NCI-H524 (cell line): ENCODE data around the gene ZCCHC24.

ENCODE experiments used
- DNase-seq, 2 experiments: peaks; one replicate each; lab custom pipeline; 2025; lab: John Stamatoyannopoulos, UW

ZCCHC24 gene

GRCh38 chr10:79399223-79399831 lies 46.1 kb downstream of the ZCCHC24 start:
- DNase-seq: no peak

DNA sequence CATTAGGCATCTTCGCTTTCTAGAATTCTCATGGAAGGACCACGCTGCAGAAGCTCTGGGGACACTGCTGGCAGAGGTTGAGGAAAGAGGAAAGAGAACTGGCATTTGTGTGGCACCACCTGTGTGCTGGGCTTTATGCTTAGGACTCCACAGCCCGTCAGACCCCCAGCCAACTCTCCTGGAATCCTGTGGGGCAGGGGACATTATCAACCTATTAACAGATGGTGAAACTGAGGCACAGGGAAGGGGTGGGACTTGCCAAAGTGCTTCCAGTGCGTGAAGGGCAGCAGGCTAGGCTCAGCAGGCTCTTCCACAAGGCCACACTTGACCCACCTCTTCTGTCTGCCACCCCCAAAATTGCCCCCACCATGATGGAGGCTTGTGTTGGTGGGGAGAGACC lies 46.8 kb downstream of the ZCCHC24 start:
- no peak for DNase-seq

- DNase-seq: no peak
Measured at GRCh38 chr10:79397575-79398303, 47.7 kb downstream of the ZCCHC24 start.

DNA sequence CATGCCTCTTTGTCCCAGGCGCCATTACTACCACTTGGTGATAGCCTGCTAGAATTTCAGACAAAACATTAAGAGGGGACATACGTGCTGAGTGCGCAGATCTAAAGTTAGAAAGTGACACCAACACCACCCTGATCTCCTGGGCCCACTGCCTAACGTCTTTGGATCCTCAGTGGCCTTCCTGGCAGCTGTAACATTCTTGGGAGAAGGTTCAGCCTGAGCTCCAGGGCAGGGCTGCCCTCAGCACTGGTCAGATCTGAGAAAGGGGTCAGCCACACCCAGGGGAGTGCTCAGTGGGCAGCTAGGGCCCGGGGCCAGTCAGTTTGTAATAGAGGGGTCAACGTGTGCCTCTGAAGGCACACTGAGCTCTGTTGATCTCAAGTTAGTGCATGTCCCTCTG lies 48.4 kb downstream of the ZCCHC24 start:
- DNase-seq: no peak

- DNase-seq: no peak
Measured at GRCh38 chr10:79396520-79396919, 48.9 kb downstream of the ZCCHC24 start.

- DNase-seq: no peak
Measured at GRCh38 chr10:79394664-79395063, 50.8 kb downstream of the ZCCHC24 start.

DNA sequence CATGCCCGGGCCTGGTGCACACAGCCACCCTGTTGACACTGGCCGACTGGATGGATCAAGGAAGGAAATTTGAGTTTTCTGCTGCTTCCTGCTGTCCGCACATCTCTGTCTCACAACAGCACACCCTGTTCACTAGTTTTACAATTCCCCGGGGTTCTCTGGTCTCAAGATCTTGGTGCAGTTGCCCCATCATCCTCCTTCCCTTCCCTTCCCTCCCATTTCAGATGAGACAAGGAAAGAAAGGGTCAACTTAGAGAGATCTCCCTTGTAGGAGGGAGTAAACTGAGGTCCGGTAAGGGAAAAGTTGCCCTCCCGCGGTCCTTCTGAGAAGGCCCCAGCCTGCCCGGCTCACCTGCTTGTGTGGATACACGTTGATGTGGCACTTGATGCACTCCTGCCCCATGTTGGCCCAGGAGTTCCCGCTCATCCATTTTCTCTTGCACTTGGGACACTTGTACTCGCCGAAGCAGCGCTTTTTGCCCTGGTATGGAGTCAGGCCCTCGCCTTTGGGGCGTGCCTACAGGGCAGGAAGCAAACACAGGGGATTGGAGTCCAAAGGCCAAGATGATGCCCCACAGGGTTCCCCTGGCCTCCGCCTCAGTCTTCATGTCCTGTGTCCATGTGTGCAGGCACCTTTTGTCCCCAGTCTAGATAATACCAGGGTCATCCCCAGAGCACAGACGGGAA lies 51.4 kb downstream of the ZCCHC24 start:
- DNase-seq: no peak

DNA sequence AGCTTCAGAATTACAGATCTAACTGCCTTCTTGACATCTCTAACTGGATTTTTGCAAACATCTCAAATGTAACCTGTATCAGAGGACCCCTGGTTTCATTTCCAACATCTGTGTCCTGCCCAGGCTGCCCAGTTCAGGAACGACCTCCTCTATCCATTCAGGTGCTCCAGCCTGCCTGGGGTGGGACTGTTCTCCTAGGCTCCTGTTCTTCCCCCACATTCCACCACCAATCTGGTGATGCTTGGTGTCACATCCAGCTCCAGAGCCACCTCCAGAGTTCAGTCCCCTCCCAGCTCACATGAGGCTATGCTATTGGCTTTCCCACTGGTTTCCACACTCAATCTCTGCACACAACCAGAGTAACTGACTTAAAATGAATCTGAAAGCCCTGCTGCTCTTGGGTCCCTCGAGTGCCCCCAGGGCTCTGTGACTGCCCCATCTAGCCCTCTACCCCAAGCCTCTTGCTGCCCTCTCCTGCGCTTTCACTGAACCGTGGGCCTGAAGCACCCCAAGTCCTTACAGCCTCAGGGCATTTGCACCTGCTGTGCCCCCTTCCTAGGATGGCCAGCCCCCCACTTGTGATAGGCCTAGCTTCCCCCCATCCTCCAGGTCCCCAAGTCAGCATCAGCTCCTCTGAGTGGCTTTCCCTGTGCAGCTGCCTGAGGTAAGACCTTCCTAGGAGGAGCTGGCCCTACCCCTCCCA lies 52.1 kb downstream of the ZCCHC24 start:
- DNase-seq: no peak

DNA sequence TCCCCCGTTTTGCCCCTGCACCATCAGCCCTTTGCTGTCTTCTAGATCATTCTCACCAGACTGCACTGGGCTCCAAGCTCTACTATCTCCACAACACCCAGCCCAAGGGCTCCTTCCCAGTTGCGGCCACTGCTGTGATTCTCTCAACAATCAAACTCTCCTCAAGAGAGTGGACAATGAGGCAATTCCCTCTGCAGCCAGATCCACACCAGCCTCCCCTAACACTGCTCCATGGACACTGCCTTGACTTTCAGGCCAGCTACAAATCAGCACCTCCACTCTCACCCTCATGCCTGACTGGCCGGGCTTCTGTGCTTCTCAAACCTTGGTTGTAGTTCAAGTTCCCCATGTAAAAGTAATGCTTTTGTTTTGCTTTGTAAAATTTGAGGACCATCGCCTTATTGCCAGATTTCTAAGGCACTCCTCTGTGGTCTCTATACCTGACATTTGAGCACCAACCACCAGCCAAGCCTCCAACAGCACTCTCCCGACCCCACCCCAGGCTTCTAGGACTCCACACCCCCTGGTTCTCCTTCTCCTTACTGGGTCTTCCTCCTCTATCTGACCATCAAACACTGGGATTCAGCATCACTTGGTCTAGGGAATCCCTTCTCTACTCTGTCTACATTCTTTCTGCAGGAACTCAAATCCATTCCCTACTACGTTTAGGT lies 52.8 kb downstream of the ZCCHC24 start:
- DNase-seq: no peak

GRCh38 chr10:79392020-79392398 lies 53.4 kb downstream of the ZCCHC24 start:
- DNase-seq: no peak

- no peak for DNase-seq
Measured at GRCh38 chr10:79391231-79392019, 54.0 kb downstream of the ZCCHC24 start.

GRCh38 chr10:79390551-79391229 lies 54.7 kb downstream of the ZCCHC24 start:
- no peak for DNase-seq

DNA sequence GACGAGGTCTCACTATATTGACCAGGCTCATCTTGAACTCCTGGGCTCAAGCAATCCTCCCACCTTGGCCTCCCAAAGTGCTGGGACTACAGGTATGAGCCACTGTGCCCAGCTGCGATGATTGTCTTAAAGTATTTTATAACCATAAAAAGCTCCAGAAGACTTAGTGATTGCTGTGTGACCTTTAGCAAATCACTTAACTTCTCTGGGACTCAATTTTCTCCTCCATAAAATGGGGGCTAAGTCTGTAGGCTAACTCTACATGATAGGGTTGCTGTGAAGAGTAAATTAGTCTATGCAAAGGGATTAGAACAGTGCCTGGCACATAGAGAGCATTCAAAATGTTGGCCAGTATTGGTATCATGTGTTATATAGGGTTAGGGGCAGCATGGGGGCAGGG lies 55.4 kb downstream of the ZCCHC24 start:
- no peak for DNase-seq

DNA sequence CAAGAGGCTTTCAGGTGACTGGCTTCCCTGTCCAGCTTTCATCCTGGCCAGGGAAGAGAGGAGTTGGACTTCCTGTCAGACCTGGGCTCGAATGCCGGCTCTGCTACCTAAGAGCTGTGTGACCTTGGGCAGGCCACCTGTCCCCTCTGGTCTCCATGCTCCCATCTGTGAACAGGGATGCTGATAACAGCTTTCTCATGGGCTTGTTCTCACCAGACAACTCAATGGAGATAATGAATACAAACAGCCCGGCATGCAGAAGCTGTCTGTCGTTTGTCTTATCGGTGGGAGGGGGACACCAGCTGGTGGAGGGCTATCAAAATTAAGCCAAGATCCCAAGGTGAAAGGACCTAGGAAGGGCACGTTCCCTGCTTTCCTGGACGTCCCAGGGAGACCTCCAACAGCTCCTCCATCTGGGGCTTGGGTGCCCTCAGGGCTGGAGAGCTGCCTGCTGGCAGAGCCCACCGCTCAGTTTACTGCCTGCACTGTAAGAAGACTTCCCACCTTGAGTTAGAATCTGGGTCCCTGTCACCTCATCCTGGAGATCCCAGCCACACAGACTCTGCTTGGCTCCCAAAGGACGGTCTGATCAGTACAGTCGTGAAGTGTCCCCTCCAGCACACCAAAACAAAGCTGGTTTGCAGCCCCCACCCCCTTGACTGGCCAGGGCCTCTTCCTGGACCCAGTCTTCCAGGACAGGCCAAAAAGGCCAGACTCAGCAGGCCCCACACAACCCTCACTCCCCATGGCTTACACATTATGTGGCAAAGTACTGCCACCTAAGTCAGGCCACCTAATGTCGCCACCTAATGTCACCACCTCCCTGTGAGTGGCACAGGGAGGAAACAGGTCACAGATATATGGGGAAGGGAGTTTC lies 57.2 kb downstream of the ZCCHC24 start:
- DNase-seq: peak in 1 of 2 experiments; percentile 0

DNA sequence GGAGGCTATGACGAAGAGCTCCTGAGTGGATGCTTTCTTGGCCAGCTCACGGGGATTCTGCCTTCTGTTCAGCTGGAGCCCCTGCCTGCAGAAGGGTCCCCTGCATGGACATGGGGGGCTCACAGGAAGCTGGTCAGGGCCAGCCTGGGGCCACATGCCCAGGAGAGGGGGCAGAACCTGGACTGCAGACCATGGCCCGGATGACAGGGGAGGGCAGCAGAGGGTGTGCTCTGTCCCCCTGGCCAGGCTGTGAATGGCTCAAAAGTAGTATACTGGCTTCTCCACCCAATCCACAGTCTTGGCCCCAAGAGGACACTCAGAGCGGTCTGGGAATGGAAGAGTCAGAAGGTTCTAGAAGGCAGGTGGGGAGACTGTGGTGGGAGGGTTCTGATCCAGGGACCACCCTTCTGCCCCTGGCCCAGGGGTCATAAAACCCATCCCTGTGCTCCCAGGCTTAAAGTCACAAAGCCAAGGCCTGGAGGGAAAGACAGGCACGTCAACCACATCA lies 57.9 kb downstream of the ZCCHC24 start:
- DNase-seq: no peak

GRCh38 chr10:79386637-79387465 lies 58.6 kb downstream of the ZCCHC24 start:
- no peak for DNase-seq

- DNase-seq: no peak
Measured at GRCh38 chr10:79385804-79386531, 59.5 kb downstream of the ZCCHC24 start.

- no peak for DNase-seq
Measured at GRCh38 chr10:79385392-79385795, 60.0 kb downstream of the ZCCHC24 start.
